Measurements from ENCODE around the gene DNAJC5G. TPM values are rescaled to one million over a fixed set of nuclear protein-coding genes. Genes with fewer than 3 reads are reported as not detected.

Gene DNAJC5G
- total and polyA plus RNA-seq, 7 donors: 0.71 to 1.7 TPM; not detected in 5

DNA sequence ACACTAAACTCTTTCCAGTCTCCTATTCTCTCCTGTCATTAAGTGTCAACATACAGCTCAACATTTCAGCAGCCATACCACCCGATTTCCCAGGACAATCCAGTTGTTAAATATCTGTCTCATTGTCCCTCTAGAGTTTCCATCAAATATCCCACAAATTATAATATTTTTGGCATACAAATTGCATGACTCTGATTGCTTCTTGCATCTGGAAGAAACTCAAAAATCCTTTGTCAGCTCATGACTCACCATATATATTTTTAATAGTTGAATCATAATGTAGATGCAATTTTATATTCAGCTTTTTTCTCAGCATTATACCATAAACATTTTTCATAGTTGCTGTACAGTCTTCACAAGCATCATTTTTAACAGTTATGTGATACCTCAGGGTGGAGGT lies 19.6 kb upstream of the DNAJC5G start:
- TF ChIP-seq POLR2AphosphoS5 (IDR thresholded peaks at IDR 0.05): no peak
- TF ChIP-seq EP300 (IDR thresholded peaks at IDR 0.05): no peak
- no peak for TF ChIP-seq POLR2A (IDR thresholded peaks at IDR 0.05)
- no peak for TF ChIP-seq CTCF (IDR thresholded peaks at IDR 0.05)
- 19 to 51% methylated on average over 1 of the region's 1 CpG for WGBS, 2 donors
- H3K36me3 ChIP-seq: no peaks in the 10 kb centered on the region
- H3K9me3 ChIP-seq: no peaks in the 10 kb centered on the region
- no peak overlapping the region for H3K27ac ChIP-seq
- H3K27me3 ChIP-seq: peaks cover 7 to 65% (median 27%) of the 10 kb centered on the region in 3 donors
- intact Hi-C loops (cut with DNase I): no loop called here
- no peak overlapping the region for H3K4me3 ChIP-seq
- no peaks in the 10 kb centered on the region for H3K4me1 ChIP-seq
- DNase-seq: no peak

GRCh38 chr2:27256855-27257454 lies 18.3 kb upstream of the DNAJC5G start:
- intact Hi-C loops (cut with DNase I): no loop called here
- H3K4me1 ChIP-seq: peaks cover 0 to 3% (median 3%) of the 10 kb centered on the region in 4 donors
- H3K27me3 ChIP-seq: peaks cover 17 to 69% (median 40%) of the 10 kb centered on the region in 3 donors
- H3K36me3 ChIP-seq: no peaks in the 10 kb centered on the region
- WGBS, 2 donors: 75 to 78% methylated on average over 7 of the region's 7 CpGs
- no peak for DNase-seq
- H3K27ac ChIP-seq: no peak overlapping the region
- no peak overlapping the region for H3K4me3 ChIP-seq
- H3K9me3 ChIP-seq: no peaks in the 10 kb centered on the region
- TF ChIP-seq EP300 (IDR thresholded peaks at IDR 0.05) (no peak), POLR2A (IDR thresholded peaks at IDR 0.05) (no peak), POLR2AphosphoS5 (IDR thresholded peaks at IDR 0.05) (no peak), CTCF (IDR thresholded peaks at IDR 0.05) (no peak)

GRCh38 chr2:27258051-27258450 lies 17.2 kb upstream of the DNAJC5G start:
- no peak overlapping the region for H3K4me3 ChIP-seq
- no peak for DNase-seq
- peaks cover 0 to 14% (median 14%) of the 10 kb centered on the region in 4 donors for H3K4me1 ChIP-seq
- H3K27ac ChIP-seq: no peak overlapping the region
- peaks cover 28 to 80% (median 51%) of the 10 kb centered on the region in 3 donors for H3K27me3 ChIP-seq
- 82 to 90% methylated on average over 8 of the region's 8 CpGs for WGBS, 2 donors
- no peaks in the 10 kb centered on the region for H3K36me3 ChIP-seq
- intact Hi-C loops (cut with DNase I): no loop called here
- H3K9me3 ChIP-seq: no peaks in the 10 kb centered on the region
- TF ChIP-seq CTCF (IDR thresholded peaks at IDR 0.05) (no peak), POLR2AphosphoS5 (IDR thresholded peaks at IDR 0.05) (no peak), POLR2A (IDR thresholded peaks at IDR 0.05) (no peak)

DNA sequence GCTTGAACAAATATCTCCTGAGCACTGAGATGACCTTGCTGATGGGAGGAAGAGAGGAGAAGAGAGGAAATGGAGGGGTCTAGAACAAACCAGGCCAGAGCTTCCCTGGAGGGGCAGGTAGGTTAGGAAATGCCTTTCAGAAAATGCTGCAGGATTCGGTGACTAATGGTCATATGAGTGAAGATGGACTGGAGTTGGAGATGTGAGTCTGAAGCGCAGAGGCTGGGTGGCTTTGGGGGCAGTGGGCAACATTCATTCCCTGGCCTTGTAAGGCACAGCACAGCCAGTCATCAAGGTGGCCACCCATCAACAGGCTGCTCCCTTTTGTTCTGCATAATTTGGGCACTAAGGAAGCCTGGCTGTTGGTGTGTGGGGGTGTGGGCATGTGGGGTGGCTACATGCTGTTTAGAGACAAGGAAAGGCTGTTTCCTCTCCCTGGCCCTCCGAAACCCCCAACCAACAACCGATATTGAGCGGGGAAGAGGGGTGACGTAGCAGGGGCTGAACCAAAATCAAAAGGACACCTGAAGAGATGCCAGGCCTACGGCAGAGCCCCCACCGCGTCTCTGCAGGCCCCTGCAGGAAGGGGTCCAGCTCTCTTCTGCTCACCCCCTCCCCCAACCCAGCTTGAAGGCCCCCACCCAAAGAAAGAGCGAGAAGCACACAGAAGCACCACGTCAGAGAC lies 13.8 kb upstream of the DNAJC5G start:
- H3K4me1 ChIP-seq: peaks cover 0 to 38% (median 37%) of the 10 kb centered on the region in 4 donors
- DNase-seq: no peak
- no peak overlapping the region for H3K27ac ChIP-seq
- no peaks in the 10 kb centered on the region for H3K36me3 ChIP-seq
- no peak overlapping the region for H3K4me3 ChIP-seq
- TF ChIP-seq POLR2AphosphoS5 (IDR thresholded peaks at IDR 0.05): no peak
- no peak for TF ChIP-seq EP300 (IDR thresholded peaks at IDR 0.05)
- no peak for TF ChIP-seq CTCF (IDR thresholded peaks at IDR 0.05)
- TF ChIP-seq POLR2A (IDR thresholded peaks at IDR 0.05): no peak
- intact Hi-C loops (cut with DNase I): no loop called here
- peaks cover 47 to 99% (median 82%) of the 10 kb centered on the region in 3 donors for H3K27me3 ChIP-seq
- 50 to 52% methylated on average over 11 of the region's 11 CpGs for WGBS, 2 donors
- no peaks in the 10 kb centered on the region for H3K9me3 ChIP-seq
